ENCODE results near the gene PLA1A.

DNA sequence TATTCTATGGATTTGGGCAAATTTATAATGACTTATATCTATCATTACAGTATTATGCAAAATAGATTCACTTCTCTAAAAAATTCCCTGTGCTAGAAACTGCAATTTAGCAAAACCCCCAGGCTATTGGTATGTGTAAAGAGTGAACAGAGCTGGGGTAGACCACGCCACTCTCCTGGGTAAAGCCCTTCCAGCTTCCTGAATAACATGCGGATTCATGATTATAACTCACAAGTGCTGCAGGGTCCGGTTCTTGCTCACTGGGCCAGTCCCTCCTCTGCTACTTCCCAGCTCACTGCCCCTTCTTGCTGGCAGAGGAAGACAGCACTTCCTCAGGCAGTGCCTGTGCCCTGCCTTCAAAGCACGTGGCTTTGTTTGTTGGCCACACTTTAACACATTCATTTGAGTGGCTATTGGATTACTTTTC is 42.4 kb upstream of the PLA1A start:
- TF ChIP-seq BHLHE40 (IDR thresholded peaks at IDR 0.05; ENCODE audit: borderline replicate concordance in 1 of 2, low read depth in 2 of 2, low read length in 1 of 2) (0 out of 4 replicates have a peak, but pooled peaks of 1 of the 2 experiments have one; percentile 27), SREBF1 (IDR thresholded peaks at IDR 0.05; ENCODE audit: low read length) (no peak)
- TF ChIP-seq, protein P1, sequence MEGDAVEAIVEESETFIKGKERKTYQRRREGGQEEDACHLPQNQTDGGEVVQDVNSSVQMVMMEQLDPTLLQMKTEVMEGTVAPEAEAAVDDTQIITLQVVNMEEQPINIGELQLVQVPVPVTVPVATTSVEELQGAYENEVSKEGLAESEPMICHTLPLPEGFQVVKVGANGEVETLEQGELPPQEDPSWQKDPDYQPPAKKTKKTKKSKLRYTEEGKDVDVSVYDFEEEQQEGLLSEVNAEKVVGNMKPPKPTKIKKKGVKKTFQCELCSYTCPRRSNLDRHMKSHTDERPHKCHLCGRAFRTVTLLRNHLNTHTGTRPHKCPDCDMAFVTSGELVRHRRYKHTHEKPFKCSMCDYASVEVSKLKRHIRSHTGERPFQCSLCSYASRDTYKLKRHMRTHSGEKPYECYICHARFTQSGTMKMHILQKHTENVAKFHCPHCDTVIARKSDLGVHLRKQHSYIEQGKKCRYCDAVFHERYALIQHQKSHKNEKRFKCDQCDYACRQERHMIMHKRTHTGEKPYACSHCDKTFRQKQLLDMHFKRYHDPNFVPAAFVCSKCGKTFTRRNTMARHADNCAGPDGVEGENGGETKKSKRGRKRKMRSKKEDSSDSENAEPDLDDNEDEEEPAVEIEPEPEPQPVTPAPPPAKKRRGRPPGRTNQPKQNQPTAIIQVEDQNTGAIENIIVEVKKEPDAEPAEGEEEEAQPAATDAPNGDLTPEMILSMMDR (IDR thresholded peaks at IDR 0.05 in 2 of 3, conservative IDR thresholded peaks at IDR 0.05 in 1 of 3; ENCODE audit: control insufficient read depth in 2 of 3, extremely low read depth in 1 of 3, insufficient read depth in 1 of 3, low read depth in 3 of 3, low read length in 3 of 3) = no peak

Data from GM12878 (cell line).